Skeletal muscle satellite cell (primary cell): ENCODE measurements around the gene PSME1. TPM values are rescaled to one million over a fixed set of nuclear protein-coding genes. Genes with fewer than 3 reads are reported as not detected.

Experiments used
- H3K27me3 ChIP-seq: 2 replicates; pipeline ENCODE4 v1.7.0; 2013; ENCODE audit warnings: low read length; ENCODE audit not compliant: control insufficient read depth, insufficient read depth
- H3K36me3 ChIP-seq: 2 replicates; pipeline ENCODE4 v1.7.0; 2013; ENCODE audit warnings: mild to moderate bottlenecking, control low read depth, low read length; ENCODE audit not compliant: insufficient read depth
- H3K4me1 ChIP-seq: 2 replicates; pipeline ENCODE4 v1.7.0; 2013; ENCODE audit warnings: low read length; ENCODE audit not compliant: control insufficient read depth, insufficient read depth
- H3K4me2 ChIP-seq: 2 replicates; pipeline ENCODE4 v1.7.0; 2013; ENCODE audit warnings: mild to moderate bottlenecking, low read length
- H3K4me3 ChIP-seq: 2 replicates; pipeline ENCODE4 v1.7.0; 2013; ENCODE audit warnings: low read length
- H3K9ac ChIP-seq: 2 replicates; pipeline ENCODE4 v1.7.0; 2013; ENCODE audit warnings: mild to moderate bottlenecking, low read depth, low read length, moderate library complexity
- H3K9me3 ChIP-seq: replicated peaks from 2 replicates; pipeline ENCODE4 v1.7.0; 2013; ENCODE audit warnings: mild to moderate bottlenecking, control low read depth, low read length
- total RNA-seq: library from RNA; depleted of rRNA; stranded (reverse); fragments of >200 nt; gene quantifications from 2 replicates; pipeline ENCODE4 v1.2.3, GENCODE V29; 2012; rRNA removed

PSME1 gene
- 59.1 and 71.9 TPM in 2 replicates for total RNA-seq

DNA sequence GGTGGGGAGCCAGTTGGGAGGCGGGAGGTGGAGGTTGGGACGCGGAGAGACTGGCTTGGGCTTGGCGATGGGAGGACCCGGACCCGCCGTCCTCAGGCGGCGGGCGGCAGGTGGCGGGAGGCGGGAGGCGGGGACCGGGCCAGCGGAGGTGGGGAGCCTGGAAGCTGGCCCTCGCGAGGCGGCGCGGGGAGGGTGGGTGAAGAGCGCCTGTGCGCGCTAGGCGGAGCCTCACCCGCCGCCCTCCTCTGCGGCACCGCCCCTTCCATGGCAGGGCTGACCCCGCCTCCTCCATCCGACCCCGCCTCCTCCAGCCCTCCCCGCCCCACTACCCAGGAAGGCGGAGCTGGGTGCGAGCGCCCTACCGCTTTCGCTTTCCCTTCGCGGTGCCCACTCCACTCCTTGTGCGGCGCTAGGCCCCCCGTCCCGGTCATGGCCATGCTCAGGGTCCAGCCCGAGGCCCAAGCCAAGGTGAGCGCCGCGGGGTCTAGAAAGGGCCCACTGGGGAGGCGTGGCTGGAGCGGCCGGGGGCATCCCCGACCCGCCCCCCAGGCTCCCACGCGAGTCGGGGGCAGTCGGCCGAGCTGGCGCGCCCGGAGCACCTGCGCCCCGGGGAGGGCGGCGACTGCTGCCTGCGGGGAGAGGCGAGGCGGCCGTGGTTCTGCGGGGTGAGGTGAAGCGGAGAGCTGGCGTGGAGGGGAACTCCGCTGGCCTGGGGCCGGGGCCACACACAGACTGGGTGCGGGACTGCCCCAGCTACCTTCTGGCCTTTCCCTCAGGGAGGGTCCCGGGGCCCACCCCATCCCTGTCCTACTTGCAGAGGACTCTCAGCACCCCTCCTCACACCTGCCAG lies at the start of gene PSME1:
Gene PSME1 (plus strand): TSS at position 361 of the 850 bp plus-strand sequence. CDS start 69 bp downstream, at position 430.
- Histone ChIP-seq H3K36me3 (peaks cover 26% of the 10 kb centered on the region), H3K4me1 (peaks cover 32% of the 10 kb centered on the region), H3K4me3 (peak within 1 kb of the TSS; percentile 80), H3K9ac (peak within 1 kb of the TSS; percentile 92), H3K27me3 (no peaks in the 10 kb centered on the region), H3K9me3 (no peaks in the 10 kb centered on the region), H3K4me2 (peak within 1 kb of the TSS; percentile 91)

DNA sequence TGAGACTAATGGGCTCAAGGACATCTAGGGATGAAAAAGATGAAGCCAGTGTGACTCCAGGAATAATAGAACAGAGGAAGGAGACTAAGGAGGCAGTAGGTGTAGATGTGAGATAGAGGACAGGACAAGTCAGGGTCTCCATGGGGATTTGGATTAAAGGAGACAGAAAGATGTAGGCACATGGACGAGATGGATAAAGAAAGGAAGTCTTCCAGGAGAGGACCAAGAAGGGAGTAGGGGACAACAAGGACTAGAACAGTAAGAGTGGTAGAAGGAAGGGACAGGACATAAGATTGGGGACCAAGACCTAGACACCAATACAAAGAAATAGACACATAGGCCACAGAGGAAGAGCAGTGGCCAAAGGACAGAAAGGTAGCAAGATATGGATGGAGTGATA lies 49.0 kb upstream of the PSME1 start:
- Histone ChIP-seq H3K4me3 (no peak overlapping the region), H3K4me2 (no peak overlapping the region), H3K9ac (no peak overlapping the region), H3K36me3 (no peaks in the 10 kb centered on the region), H3K4me1 (no peaks in the 10 kb centered on the region), H3K9me3 (no peaks in the 10 kb centered on the region), H3K27me3 (peaks cover 27% of the 10 kb centered on the region)

DNA sequence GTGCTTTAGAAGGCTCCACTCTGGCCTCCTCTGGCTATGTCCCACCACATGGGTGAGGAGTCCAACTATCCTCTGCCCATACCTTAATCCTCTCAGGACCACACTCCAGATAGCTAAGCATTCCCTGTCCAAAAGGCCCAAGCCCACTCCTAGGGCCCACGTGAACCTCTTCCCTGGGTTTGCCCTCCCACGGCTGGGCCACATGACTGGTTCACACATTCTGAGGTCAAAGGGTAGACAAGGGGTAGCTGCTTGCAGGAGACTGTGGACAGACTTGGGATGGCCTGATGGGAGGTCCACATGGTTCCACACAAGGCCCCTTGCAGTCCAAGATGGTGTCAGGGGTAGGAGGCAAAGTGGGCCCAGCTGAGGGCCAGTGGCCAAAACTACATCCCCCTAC lies 47.9 kb upstream of the PSME1 start:
- no peak overlapping the region for H3K4me2 ChIP-seq
- H3K27me3 ChIP-seq: peaks cover 16% of the 10 kb centered on the region
- no peak overlapping the region for H3K9ac ChIP-seq
- H3K4me3 ChIP-seq: no peak overlapping the region
- no peaks in the 10 kb centered on the region for H3K9me3 ChIP-seq
- H3K36me3 ChIP-seq: no peaks in the 10 kb centered on the region
- H3K4me1 ChIP-seq: no peaks in the 10 kb centered on the region

DNA sequence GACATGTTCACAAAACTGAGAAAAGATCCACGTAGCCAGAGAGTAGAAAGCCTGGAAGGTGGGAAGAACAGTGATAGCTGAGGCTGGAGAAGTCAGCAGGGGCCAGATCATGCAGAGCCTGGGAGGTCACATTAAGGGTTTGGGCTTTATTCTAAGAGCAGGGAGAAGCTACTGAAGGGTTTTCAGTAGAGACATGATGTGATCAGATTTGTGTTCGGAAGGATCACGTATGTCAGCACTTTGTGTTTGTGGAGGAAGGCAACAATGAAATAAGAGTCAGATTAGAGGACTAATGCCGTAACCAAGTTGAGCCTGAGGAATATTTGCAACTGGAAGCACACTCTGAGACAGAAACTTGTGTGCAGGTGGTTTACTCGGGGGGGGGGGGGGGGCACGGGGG lies 46.1 kb upstream of the PSME1 start:
- H3K9me3 ChIP-seq: no peaks in the 10 kb centered on the region
- peaks cover 6% of the 10 kb centered on the region for H3K4me1 ChIP-seq
- H3K9ac ChIP-seq: no peak overlapping the region
- no peaks in the 10 kb centered on the region for H3K36me3 ChIP-seq
- no peaks in the 10 kb centered on the region for H3K27me3 ChIP-seq
- no peak overlapping the region for H3K4me3 ChIP-seq
- no peak overlapping the region for H3K4me2 ChIP-seq

DNA sequence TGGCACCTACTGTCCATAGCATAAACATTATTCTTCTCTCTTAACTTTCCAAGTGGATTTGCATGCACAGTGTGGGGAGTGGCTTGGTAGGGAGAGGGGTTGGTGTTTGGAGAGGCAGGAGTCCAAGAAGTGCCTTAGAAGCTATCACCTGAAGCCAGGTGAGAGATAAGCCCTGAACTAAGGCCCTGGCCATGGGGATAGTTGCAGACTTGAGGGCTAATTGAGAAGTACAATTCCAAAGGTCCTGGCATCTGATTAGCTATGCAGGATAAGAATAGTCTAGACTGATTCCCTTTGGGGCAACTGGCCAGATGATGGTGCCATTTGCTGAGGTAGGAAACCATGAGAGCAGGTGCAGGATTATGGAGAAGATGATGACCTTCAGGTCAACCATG lies 43.9 kb upstream of the PSME1 start:
- Histone ChIP-seq H3K4me3 (no peak overlapping the region), H3K9me3 (no peaks in the 10 kb centered on the region), H3K4me2 (no peak overlapping the region), H3K4me1 (peaks cover 16% of the 10 kb centered on the region), H3K36me3 (no peaks in the 10 kb centered on the region), H3K9ac (no peak overlapping the region), H3K27me3 (no peaks in the 10 kb centered on the region)

DNA sequence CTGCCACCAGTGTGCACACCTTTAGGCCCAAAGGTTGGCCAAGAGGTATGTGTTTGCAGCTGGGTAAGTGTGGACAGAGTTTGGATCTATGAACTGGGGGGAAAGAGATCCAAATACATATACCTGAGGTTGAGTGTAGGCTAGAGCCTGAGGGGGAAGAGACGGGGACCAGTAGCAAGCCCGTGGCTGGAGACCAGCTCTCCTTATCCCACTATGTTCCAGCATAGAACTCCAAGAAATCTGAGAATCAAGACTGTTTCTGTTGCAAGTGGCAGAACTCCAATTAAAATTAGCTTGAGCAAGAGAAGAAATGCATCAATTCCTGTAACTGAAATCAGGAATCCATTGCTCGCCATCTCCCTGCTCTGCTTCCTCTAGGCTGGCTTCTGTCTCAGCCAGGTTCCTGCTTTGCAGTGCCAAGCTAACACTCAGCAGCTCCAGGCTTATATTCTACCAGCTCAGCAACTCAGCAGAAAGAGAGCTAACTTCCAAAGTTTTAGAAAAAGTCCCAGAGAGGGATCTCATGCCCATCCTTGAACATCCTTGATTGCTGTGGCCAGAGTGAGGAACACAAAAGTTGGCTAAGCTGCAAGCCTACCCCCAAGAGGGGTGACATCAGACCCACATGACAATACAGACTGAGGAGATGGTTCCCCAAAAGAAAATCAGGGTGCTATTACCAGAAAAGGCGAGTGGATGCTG lies 43.3 kb upstream of the PSME1 start:
- no peak overlapping the region for H3K9ac ChIP-seq
- no peak overlapping the region for H3K4me2 ChIP-seq
- peaks cover 16% of the 10 kb centered on the region for H3K4me1 ChIP-seq
- no peak overlapping the region for H3K4me3 ChIP-seq
- no peaks in the 10 kb centered on the region for H3K36me3 ChIP-seq
- H3K9me3 ChIP-seq: no peaks in the 10 kb centered on the region
- no peaks in the 10 kb centered on the region for H3K27me3 ChIP-seq

DNA sequence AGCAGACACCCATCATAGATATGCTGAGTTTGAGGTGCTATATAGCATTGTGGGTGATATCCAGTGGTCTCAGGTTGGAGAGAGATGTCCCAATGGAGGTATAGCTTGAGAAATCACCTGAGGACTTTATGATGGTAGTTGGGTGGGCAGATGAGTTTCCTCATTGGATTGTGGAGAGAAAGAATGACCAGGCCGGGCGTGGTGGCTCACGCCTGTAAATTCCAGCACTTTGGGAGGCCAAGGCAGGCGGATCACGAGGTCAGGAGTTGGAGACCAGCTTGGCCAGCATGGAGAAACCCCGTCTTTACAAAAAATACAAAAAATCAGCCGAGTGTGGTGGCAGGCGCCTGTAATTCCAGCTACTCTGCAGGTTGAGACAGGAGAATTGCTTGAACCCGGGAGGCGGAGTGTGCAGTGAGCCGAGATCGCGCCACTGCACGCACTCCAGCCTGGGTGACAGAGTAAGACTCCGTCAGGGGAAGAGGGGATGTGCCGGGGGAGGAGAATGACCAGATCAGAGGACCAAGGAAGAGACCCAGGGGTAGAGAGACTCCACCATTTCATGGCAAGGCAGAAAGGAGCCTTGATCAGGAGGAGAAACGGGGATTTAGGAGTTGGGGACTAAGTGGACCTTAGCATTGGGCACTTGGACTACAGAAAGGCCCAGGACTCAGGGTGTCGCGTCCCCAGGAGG lies 42.6 kb upstream of the PSME1 start:
- no peaks in the 10 kb centered on the region for H3K36me3 ChIP-seq
- no peaks in the 10 kb centered on the region for H3K27me3 ChIP-seq
- H3K9ac ChIP-seq: peak overlapping the region; percentile 88

DNA sequence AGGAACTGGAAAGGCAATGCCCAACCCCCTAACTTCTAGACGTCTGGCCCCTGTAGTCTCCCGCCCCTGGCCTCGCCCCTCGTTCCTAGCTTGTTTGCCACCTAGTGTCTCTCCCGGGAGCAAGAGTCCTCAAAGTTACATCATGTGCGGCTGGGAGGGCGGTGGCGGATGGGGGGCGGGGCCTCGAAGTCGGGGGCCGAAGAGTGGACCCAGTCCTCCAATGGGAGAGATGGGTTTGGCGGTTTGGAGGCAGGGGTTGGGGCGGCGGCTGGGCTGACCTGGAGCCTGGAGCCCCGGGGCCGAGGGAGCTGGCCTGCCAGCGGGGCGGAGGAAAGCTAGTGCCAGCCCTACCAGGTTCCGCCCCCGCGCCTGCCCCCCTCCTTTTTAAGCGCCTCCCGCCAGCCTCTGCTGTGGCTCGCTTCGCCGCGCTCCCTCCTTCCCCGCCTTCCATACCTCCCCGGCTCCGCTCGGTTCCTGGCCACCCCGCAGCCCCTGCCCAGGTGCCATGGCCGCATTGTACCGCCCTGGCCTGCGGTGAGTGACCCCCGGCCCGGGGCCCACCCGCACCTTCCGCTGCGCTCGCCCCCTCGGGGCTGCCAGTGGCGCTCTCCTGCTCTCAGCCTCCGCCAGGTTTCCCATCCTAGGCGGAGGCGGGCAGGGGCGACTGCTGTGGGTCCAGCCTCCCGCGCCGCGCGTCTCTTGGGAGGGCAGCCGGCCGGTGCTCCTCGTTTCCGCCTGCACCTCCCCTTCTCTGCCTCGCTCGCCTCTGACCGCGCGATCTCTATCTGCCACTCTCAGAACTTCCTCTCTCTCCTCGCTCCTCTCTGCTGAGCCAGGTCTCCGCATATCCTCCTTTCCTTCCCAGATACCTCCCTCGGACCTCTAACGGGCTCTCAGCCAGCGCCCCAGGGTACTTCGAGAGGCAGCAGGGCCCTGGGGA lies 41.8 kb upstream of the PSME1 start, which contains the start of gene PCK2:
Gene PCK2 (plus strand): TSS at position 411 of the 940 bp plus-strand sequence. CDS start 95 bp downstream, at position 506.
- Histone ChIP-seq H3K36me3 (no peaks in the 10 kb centered on the region), H3K4me3 (peak within 1 kb of the TSS; percentile 98), H3K4me1 (peaks cover 16% of the 10 kb centered on the region)

More for the DNA sequence above, 42.6 kb upstream of the PSME1 start:
- H3K4me1 ChIP-seq: peaks cover 16% of the 10 kb centered on the region
- H3K4me3 ChIP-seq: peak overlapping the region; percentile 98
- no peaks in the 10 kb centered on the region for H3K9me3 ChIP-seq
- peak overlapping the region; percentile 100 for H3K4me2 ChIP-seq

DNA sequence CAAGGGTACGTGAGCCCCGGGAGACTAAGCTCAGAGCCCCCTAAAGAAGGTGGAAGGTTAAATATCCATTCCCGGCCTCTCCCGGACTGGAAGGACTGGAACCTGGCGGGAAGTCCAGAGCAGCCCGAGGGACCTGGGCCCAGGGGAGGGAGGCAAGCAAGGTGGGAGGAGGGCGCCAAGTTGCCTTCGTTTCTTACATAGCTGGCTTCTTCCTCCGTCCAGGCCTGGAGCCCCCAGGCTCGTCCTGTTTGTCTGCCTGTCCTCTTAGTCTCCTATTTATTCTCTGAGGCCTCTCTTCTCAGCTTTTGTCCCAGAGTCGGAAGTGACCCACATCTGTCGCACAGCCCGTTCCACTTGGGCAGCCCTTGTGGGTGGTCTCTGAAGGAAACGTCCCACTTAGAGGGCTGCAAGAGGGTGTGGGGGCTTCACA lies 41.1 kb upstream of the PSME1 start:
- H3K9ac ChIP-seq: peak overlapping the region; percentile 88
- no peaks in the 10 kb centered on the region for H3K27me3 ChIP-seq
- peaks cover 16% of the 10 kb centered on the region for H3K4me1 ChIP-seq
- H3K4me2 ChIP-seq: peak overlapping the region; percentile 100
- H3K36me3 ChIP-seq: peaks cover 6% of the 10 kb centered on the region
- peak overlapping the region; percentile 98 for H3K4me3 ChIP-seq
- H3K9me3 ChIP-seq: no peaks in the 10 kb centered on the region

More for the DNA sequence above, 41.8 kb upstream of the PSME1 start, which contains the start of gene PCK2:
- no peaks in the 10 kb centered on the region for H3K27me3 ChIP-seq
- peak within 1 kb of the TSS; percentile 100 for H3K4me2 ChIP-seq
- peak within 1 kb of the TSS; percentile 88 for H3K9ac ChIP-seq
- no peaks in the 10 kb centered on the region for H3K9me3 ChIP-seq

DNA sequence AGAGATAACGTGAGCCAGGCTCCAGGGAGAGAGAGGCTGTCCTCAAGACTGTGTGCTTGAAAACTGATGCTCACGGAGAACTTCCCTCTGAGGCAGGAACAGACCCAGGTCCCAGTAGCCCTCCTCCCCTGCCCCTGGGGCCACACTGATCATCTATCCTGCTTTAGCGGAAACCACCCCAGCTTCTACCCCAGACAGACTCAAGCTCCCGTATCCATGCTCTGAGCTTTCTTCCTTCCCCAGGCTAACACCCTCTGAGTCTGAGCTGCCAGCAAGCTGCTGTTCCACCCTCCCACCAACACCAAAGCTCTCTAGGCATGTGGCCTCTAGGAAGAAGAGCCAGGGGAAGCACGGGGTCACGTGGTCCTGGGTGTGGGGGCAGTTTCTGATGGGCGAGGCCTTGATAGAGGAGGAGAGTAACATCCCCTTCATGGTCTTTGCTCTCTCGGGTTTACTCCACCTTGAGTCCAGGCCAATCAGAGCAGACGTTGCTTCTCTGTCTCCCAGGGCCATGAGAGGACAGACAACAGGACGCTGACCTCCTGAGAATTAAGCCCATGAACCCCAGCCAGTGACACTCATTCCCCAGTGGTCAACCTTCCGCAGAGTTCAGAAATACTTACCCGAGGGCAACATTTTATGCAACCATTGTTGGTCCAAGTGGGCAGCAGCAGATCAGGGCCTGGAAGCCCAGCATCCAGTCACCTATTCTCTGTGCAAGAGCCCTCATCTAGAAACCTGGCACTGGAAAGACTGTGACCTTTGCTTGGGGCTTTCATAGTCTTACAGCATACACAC lies 40.5 kb upstream of the PSME1 start:
- Histone ChIP-seq H3K27me3 (no peaks in the 10 kb centered on the region), H3K4me3 (peak overlapping the region; percentile 98), H3K9ac (peak overlapping the region; percentile 88), H3K4me1 (peaks cover 16% of the 10 kb centered on the region), H3K4me2 (peak overlapping the region; percentile 100), H3K9me3 (no peaks in the 10 kb centered on the region), H3K36me3 (peaks cover 9% of the 10 kb centered on the region)
